HEK293T (cell line): ENCODE measurements around the gene ANK2.

Experiments
- CTCF ChIA-PET: fragments of 350-600 bp; formaldehyde crosslinking; extraction: SDS; loops from one replicate; lab custom pipeline; 2021; ENCODE audit warnings: antibody characterized with exemption, inconsistent platforms; lab: Yijun Ruan, JAX
- POLR2A ChIA-PET: fragments of 350-600 bp; formaldehyde crosslinking; extraction: SDS; loops from one replicate; lab custom pipeline; 2020; ENCODE audit warnings: antibody characterized with exemption, inconsistent platforms; lab: Yijun Ruan, JAX
- DNase-seq: peaks from one replicate; pipeline ENCODE4 v3.0.0; 2012; ENCODE audit warnings: mixed read lengths; ENCODE audit errors: extremely low spot score
- ARNT ChIP-seq: fragments of 450-650 bp; IDR thresholded peaks from 2 replicates; pipeline ENCODE4 v1.6.1; 2017; ENCODE audit warnings: mild to moderate bottlenecking
- BHLHE40 ChIP-seq: fragments of 450-650 bp; IDR thresholded peaks from 2 replicates; pipeline ENCODE4 v1.6.1; 2016; ENCODE audit warnings: mild to moderate bottlenecking, moderate library complexity, borderline replicate concordance
- CTBP1 ChIP-seq: fragments of 450-650 bp; IDR thresholded peaks from 2 replicates; pipeline ENCODE4 v1.6.1; 2016; ENCODE audit warnings: borderline replicate concordance
- ELF4 ChIP-seq: fragments of 450-650 bp; IDR thresholded peaks from 2 replicates; pipeline ENCODE4 v1.6.1; 2017; ENCODE audit warnings: antibody characterized with exemption
- FOXA1 ChIP-seq: fragments of 450-650 bp; IDR thresholded peaks from 2 replicates; pipeline ENCODE4 v1.6.1; 2016; ENCODE audit warnings: mild to moderate bottlenecking
- FOXK2 ChIP-seq: fragments of 450-650 bp; IDR thresholded peaks from 2 replicates; pipeline ENCODE4 v1.6.1; 2016; ENCODE audit warnings: mild to moderate bottlenecking
- FOXM1 ChIP-seq: fragments of 450-650 bp; IDR thresholded peaks from 2 replicates; pipeline ENCODE4 v1.6.1; 2017; ENCODE audit warnings: mild to moderate bottlenecking, borderline replicate concordance
- HDGF ChIP-seq: fragments of 450-650 bp; IDR thresholded peaks from 2 replicates; pipeline ENCODE4 v1.6.1; 2017; ENCODE audit warnings: antibody characterized with exemption, borderline replicate concordance
- L3MBTL2 ChIP-seq: fragments of 450-650 bp; conservative IDR thresholded peaks from 2 replicates; pipeline ENCODE4 v1.6.1; 2016; ENCODE audit warnings: mild to moderate bottlenecking
- LEF1 ChIP-seq: fragments of 450-650 bp; IDR thresholded peaks from 2 replicates; pipeline ENCODE4 v1.6.1; 2017; ENCODE audit warnings: mild to moderate bottlenecking, borderline replicate concordance
- NFRKB ChIP-seq: fragments of 450-650 bp; IDR thresholded peaks from 2 replicates; pipeline ENCODE4 v1.6.1; 2016; ENCODE audit warnings: mild to moderate bottlenecking, moderate library complexity
- SP1 ChIP-seq: fragments of 450-650 bp; IDR thresholded peaks from 2 replicates; pipeline ENCODE4 v1.6.1; 2017
- SUZ12 ChIP-seq: fragments of 450-650 bp; IDR thresholded peaks from 2 replicates; pipeline ENCODE4 v1.6.1; 2016; ENCODE audit warnings: mild to moderate bottlenecking
- TARDBP ChIP-seq: fragments of 450-650 bp; IDR thresholded peaks from 2 replicates; pipeline ENCODE4 v1.6.1; 2016
- ZNF384 ChIP-seq: fragments of 450-650 bp; IDR thresholded peaks from 2 replicates; pipeline ENCODE4 v1.6.1; 2016
- TF ChIP-seq, protein P1 (sequence below): fragments of 450-650 bp; IDR thresholded peaks from 2 replicates; pipeline ENCODE4 v1.6.1; 2016

Gene ANK2

DNA sequence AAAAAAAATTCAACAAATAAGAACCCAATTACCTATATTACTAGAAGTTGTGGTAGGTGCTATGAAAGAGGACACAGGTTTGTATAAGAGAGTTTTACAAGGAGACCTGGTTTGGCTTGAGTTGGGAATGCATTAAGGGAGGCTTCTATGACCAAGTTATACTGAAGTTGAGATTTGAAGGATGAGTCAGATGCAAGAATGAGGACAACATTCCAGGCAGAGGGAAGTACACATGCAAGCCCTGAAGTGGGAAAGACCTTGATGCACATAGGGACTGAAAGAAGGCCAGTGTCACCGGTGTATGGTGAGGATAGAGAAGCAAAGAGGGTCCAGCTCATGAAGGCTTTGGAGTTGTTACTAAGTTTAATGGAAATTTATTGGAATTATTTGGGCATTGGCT lies 52.2 kb downstream of the ANK2 start:
- DNase-seq, result no peak
- POLR2A ChIA-PET, result no interaction called here
- no peak for TF ChIP-seq TARDBP
- no peak for TF ChIP-seq FOXA1
- TF ChIP-seq ELF4, result no peak
- no peak for TF ChIP-seq NFRKB
- TF ChIP-seq ZNF384, result no peak
- no peak for TF ChIP-seq FOXM1
- no peak for TF ChIP-seq L3MBTL2
- TF ChIP-seq ARNT, result no peak
- TF ChIP-seq LEF1, result no peak
- no peak for TF ChIP-seq SUZ12
- TF ChIP-seq, protein P1, sequence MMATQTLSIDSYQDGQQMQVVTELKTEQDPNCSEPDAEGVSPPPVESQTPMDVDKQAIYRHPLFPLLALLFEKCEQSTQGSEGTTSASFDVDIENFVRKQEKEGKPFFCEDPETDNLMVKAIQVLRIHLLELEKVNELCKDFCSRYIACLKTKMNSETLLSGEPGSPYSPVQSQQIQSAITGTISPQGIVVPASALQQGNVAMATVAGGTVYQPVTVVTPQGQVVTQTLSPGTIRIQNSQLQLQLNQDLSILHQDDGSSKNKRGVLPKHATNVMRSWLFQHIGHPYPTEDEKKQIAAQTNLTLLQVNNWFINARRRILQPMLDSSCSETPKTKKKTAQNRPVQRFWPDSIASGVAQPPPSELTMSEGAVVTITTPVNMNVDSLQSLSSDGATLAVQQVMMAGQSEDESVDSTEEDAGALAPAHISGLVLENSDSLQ, result no peak
- CTCF ChIA-PET, result no interaction called here

DNA sequence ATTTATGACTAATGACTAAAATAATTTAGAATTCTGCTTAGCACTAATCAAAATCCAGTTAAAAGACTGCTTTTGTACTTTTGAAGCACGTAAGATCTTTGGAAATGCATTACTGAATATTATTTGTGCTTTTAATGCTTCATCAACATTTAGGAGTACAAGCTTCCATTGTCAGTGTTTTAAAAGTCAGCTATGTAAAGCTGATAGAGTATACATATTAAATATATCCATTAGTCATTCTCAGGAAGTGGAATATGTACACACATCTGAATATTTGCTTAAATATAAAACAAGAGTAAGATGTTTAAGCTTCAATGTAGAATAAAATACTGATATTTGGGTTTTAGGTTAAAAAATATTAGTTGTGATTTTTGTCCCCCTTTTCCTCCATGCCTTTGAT lies 54.1 kb downstream of the ANK2 start:
- no peak for DNase-seq
- ChIA-PET CTCF (no interaction called here), POLR2A (no interaction called here)
- TF ChIP-seq NFRKB (no peak), FOXM1 (no peak), SUZ12 (no peak), HDGF (no peak), TARDBP (no peak), FOXK2 (no peak), ARNT (no peak), L3MBTL2 (no peak), BHLHE40 (no peak), SP1 (no peak), FOXA1 (no peak), ELF4 (no peak), LEF1 (no peak), ZNF384 (no peak), CTBP1 (no peak)
- TF ChIP-seq, protein P1, result no peak

DNA sequence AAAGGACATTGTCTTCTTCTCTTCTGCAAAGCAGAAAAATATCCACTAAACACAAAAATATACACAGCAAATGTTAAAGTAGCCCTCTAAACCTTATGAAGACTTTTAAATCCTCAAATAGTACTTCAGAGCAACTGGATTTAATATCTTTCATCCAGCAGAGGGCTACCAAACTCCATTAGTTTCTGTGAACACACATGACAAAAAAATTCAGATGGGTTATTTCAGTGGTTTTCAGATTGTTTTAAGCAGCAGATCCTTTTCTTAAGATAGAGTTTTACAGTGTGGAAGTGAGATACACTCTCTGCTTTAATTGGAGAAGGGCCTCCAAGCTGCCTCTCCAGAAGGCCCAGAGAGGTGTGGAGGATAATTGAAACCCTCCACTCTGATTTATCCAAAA lies 56.7 kb downstream of the ANK2 start:
- peak; percentile 17 for DNase-seq
- ChIA-PET CTCF (interaction anchor here (1.1 to 1.8 kb wide), 2 partner anchors 8 to 47 kb away, joined by 3 to 6 read pairs; no protein-coding TSS in a partner anchor), POLR2A (no interaction called here)
- TF ChIP-seq CTBP1 (no peak), ELF4 (no peak), HDGF (no peak), TARDBP (no peak), SP1 (no peak), ARNT (no peak), LEF1 (no peak), BHLHE40 (no peak), FOXA1 (no peak), SUZ12 (no peak), L3MBTL2 (no peak), FOXM1 (no peak), FOXK2 (no peak), NFRKB (no peak), ZNF384 (no peak)
- TF ChIP-seq, protein P1, result no peak

DNA sequence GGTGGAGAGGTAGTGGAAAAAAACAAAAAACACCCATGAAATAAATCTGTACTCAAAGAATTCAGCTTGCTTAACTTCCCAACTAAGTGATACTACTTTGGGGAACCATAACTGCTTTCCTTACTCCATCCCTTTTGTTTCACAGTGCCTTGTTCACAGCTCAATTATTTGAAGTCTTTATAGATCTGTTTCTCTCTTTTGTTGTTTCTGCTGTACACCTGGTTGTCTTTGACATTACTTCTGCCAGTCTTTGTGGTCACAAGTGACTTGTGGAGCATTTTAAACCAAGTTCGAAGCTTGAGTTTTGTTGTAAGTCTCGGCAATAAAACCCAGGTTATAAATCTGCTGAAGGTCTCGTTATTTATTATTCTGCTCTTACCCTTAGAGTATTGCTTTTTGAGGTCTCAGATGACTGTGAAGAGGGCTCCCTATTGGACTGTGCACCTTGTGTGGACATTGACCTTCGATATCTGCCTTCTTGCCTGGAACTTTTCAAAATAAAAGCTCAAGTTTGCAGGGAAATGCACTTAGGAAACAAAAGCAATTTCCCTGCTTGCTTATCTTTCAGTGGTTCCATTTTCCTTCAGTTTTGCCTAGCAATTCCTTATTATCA lies 59.8 kb downstream of the ANK2 start:
- no peak for DNase-seq
- TF ChIP-seq HDGF, result no peak
- TF ChIP-seq, protein P1, result peak; percentile 46; the same call in 1 of the 2 replicates
- ChIA-PET POLR2A (no interaction called here), CTCF (no interaction called here)

DNA sequence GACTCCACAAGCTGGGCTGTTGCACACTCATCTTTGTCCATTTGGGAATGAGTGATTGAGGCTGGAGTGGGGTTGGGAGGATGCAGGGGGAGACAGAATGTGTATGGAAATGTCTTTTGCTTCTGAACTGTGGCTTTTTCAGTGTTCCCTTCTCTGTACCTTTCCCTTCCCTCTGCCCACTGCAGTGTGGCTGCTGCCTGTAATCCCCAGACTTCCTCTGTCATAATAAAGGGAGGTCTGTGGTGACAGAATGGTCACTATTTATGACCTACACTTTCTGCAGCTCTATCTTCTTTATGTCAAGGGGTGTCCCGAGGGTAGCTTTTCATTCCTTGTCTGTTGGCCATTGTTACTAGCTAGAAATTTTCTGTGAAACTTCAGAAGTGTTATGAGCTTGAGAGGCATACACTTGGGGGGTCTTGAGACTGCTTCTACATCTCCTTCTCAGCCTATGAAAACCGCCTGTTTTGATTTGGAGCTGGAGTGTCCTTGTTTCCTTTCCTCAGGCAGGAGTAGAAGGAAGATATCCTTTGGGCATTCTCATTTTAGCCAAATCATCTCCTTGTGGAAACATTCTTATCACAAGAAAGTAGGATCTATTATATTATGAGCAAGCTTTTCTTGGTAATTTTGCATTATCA lies 63.0 kb downstream of the ANK2 start:
- DNase-seq, result no peak
- TF ChIP-seq TARDBP (no peak), FOXK2 (no peak), ZNF384 (no peak), NFRKB (no peak), ARNT (no peak), FOXM1 (no peak), SUZ12 (no peak), SP1 (no peak), ELF4 (no peak), HDGF (no peak), FOXA1 (no peak), BHLHE40 (no peak), LEF1 (no peak), L3MBTL2 (no peak), CTBP1 (no peak)
- TF ChIP-seq, protein P1, result no peak
- ChIA-PET POLR2A (no interaction called here), CTCF (no interaction called here)
